Fibroblast of villous mesenchyme (primary cell): Measurements from ENCODE around the gene FCGR3B. TPM values are rescaled to one million over a fixed set of nuclear protein-coding genes. Genes with fewer than 3 reads are reported as not detected.
A peak's percentile ranks its signal among the peaks of the same experiment; 100 is the strongest.
"Not testable (repeated sequence)": the region's sequence is repeated elsewhere in the genome, so short reads cannot be mapped to it uniquely, and the experiment has no call there.

ENCODE experiments used
- DNase-seq: peaks from one replicate; pipeline ENCODE4 v3.0.0-alpha.2; 2010; ENCODE audit warnings: low read depth
- H3K4me3 ChIP-seq: 2 replicates; pipeline ENCODE4 v1.5.1; 2011; ENCODE audit warnings: low read depth, mild to moderate bottlenecking, low read length
- total RNA-seq: library from RNA; depleted of rRNA; stranded (reverse); fragments of >200 nt; gene quantifications from 2 replicates; pipeline ENCODE4 v1.2.3, GENCODE V29; 2012
- TF ChIP-seq, protein P1 (sequence below): IDR thresholded peaks from 2 replicates; pipeline ENCODE4 v1.5.1; 2012; ENCODE audit warnings: low read depth, mild to moderate bottlenecking, low read length; ENCODE audit not compliant: insufficient read depth

The FCGR3B gene
- total RNA-seq, 1 donor = not detected

DNA sequence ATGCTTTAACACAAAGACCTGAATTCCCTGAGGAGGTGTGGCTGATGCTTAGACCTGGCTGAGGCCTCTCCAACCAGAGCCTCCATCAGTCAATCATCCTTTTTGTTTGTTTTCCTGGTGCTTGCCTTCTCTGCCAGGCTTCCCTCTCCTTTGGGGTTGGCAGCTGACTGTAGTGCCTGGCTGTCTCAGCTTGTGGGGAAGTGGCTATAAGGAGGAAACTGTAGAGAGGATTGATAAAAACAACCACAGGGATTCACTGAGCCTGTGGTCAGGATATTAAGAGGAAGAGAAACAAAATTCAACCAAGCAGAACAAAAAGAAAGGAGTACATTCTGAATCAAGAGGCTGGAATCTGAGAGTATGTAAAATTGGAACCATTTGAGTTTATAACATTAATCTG lies 27.5 kb upstream of the FCGR3B start:
- DNase-seq, H3K4me3 ChIP-seq: not testable (repeated sequence)

DNA sequence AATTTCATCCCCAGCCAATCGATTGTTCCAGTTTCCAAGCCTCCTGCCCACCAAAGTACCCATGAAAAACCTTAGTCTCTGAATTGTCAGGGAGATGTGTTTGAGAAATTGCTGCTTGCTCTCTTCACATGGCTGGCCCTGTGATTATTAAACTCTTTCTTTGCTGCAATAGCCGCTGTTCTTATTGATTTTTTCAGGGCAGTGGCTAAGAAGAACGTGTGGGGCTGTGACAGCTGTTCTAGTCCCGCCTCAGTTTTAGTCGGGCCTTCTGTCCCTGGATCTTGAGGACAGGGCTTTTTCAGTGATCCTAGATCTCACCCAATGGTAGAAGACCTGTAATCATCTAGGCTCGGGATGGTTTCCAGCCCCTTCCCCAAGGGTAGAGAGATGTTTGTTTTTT lies 23.0 kb upstream of the FCGR3B start:
- H3K4me3 ChIP-seq, DNase-seq: not testable (repeated sequence)

DNA sequence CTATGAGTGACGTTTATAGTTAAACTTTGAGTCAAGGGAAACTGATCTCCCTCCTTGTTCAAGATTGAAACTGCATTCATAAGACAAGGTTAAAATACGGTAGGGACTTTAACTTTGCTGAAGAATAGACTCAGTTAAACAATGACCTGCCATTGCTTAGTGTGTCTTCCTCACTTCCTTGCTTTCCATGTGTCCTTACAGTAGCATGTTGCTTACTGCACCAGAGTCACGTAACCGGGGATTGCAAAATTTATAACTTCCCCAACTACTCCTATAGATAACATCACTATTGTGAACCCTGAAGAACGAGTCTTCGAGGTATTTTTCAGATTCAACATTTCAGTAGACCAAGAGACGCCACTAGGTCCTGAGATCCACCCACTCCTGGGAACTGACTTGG lies 22.6 kb upstream of the FCGR3B start:
- H3K4me3 ChIP-seq, DNase-seq: not testable (repeated sequence)

DNA sequence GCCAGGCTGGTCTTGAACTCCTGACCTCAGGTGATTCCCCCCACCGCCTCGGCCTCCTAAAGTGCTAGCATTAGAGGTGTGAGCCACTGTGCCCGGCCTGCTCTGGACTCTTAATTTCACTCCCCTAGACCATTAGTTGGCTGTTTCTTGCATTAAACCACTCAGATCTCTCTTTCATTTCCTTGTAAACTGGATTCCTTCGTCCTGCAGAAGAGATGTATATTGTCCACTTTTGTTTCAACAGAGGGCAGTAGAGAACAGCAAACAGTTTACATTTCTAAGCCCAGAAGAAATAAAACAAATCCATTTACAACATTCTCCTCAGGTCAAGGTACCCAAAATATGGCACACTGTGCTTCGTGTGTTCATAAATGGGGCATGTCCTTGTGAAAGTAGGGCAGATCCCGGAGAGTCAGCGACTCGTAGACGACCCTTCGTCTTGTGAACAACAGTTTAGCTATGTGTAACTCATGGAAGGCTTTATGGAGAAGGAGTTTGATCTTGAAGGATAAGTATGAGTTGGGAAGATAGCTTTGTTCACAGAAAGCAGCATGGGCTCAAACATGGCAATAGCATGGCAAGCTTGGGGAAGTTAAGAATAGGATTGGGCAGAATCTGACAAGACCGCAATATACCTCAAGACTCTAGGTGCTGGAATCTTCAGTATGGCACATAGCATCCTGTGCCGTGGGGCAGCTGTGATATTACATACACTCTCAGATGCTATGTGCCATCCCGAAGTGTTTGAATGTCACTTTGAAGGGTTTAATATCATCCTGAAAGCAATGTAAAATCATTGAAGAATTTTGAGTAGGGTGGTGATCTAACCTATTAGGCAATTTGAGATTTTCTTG lies 16.8 kb upstream of the FCGR3B start:
- DNase-seq = peak; percentile 57
- TF ChIP-seq, protein P1, sequence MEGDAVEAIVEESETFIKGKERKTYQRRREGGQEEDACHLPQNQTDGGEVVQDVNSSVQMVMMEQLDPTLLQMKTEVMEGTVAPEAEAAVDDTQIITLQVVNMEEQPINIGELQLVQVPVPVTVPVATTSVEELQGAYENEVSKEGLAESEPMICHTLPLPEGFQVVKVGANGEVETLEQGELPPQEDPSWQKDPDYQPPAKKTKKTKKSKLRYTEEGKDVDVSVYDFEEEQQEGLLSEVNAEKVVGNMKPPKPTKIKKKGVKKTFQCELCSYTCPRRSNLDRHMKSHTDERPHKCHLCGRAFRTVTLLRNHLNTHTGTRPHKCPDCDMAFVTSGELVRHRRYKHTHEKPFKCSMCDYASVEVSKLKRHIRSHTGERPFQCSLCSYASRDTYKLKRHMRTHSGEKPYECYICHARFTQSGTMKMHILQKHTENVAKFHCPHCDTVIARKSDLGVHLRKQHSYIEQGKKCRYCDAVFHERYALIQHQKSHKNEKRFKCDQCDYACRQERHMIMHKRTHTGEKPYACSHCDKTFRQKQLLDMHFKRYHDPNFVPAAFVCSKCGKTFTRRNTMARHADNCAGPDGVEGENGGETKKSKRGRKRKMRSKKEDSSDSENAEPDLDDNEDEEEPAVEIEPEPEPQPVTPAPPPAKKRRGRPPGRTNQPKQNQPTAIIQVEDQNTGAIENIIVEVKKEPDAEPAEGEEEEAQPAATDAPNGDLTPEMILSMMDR = peak; percentile 53
- not testable (repeated sequence) for H3K4me3 ChIP-seq

DNA sequence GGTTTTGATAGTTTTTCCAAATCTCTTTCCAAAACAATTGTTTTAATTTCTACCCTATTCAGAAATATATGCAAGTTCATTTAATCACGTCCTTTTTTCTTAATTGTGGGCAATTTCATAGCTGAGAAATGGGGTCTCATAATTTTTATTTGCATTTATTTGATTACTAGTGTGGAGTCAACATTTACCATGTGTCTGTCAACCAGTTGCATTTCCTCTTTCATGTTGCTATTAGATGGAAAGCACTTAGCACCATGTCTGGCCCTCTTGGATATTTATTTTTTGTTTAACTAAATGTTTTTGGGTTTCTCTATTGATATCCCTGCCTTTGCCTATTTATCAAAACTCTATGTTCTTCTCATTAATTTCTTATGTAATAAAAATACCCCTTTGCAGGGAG lies 13.9 kb upstream of the FCGR3B start:
- DNase-seq, H3K4me3 ChIP-seq: not testable (repeated sequence)

DNA sequence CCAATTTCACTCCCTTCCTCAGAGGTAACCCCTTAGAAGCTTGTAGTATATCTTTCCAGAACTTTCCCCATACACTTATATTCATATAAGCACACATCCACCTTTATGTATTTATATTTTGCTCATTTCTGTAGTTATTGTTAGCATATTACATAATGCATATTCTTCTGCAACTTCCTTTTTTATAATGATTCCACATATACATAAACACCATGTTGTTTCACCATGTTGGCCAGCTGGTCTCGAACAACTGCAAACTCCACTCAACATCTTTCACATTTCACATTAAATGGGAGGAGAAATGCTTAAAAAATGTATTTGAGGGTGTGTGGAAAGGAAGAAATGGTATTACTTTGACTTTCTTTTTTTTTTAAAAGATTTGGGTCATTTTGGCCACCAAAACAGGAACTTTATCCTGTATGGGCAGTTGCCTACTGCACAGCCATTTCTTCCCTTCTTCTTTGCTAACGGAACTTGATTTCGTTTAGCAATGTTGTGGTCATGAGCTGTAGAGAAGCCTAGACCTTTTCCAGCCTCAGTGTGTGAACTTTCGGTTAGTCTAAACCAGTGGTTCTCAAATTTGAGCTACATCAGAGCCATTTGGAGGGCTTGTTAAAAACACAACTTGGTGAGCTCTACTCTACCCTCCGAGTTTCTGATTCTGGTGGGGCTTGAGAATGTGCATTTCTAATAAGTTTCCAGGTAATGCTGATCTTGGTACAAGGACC lies 12.7 kb upstream of the FCGR3B start:
- not testable (repeated sequence) for DNase-seq

DNA sequence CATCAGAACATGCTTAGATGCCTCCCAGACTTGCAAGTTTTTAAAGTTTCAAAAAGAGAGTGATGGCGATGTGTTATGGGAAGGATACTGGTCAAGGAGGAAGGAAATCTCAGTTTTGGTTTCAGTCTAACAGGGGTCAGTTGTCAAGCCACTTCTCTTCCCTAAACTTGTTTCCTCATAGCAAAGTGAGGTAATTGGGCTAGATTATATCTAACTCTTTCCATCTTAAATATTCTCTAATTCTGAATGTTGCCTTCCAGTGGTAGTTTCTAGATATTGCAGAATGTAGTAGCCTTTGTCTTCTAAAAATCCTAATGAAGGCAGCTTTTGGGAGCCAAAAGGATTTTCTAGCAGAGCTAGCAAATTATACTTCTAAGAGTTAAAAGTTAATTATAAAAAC lies 11.7 kb upstream of the FCGR3B start:
- DNase-seq = peak; percentile 37
- H3K4me3 ChIP-seq = not testable (repeated sequence)

More for the DNA sequence above, 12.7 kb upstream of the FCGR3B start:
- H3K4me3 ChIP-seq = not testable (repeated sequence)

DNA sequence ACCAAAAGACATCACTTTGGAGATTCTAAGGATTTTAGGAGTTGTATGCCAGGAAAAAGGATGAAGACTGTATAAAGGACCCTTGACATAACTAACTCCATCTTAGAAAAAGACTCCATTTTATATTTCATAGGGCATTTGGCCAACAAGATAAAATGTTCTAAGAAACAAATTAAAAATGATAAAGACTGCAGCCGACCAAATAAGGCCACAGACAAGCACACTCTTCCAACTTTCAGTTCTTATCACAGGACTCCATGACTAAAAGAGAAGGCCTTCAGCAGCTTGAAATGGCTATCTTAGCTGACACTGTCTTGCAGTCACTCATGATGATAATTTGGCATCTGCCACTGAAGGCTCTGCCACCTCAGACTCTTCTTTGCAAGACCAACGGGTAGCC lies 8.2 kb upstream of the FCGR3B start:
- not testable (repeated sequence) for H3K4me3 ChIP-seq, DNase-seq

DNA sequence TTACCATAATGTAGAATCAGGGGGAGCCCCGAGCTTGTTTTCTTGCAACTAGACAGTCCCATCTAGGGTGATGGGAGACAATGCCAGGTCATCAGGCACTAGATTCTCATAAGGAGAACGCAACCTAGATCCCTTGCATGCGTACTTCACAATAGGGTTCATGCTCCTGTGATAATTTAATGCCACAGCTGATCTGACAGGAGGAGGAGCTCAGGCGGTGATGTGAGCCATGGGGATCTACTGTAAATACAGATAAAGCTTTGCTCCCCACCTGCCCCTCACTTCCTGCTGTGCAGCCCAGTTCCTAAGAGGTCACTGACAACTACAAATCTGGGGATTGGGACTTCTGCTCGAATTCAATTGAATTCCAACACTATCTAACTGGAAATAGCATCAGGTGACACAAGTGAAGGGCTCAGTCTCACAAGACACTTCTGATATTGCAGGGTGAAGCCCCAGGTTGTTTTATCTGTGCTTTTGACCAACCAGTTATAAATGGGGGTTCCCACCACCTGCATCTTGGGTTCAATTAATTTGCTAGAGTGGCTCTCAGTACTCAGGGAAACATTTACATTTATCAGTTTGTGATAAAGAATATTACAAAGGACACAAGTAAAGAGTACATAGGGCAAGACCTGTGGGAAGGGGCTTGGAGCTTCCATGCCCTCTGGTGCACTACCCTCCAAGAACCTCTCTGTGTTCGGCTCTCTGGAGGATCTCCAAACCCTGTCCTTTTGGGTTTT lies 7.4 kb upstream of the FCGR3B start:
- not testable (repeated sequence) for H3K4me3 ChIP-seq, DNase-seq

DNA sequence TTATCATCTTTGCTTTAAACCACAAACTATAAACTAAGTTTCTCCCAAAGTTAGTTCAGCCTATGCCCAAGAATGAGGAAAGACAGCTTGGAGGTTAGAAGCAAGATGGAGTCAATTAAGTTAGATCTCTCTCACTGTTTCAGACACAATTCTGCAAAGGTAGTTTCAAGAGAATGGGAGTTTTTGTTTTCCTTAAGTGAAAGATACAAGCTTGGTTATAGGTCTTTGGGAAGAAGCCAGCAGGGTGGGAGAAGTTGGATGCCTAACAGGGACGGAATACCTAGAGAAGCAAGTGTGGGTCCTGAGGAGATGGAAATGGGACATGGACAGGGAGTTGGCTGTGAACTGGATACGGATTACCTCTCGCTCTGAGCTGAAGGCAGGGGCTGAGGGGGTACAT lies 6.0 kb upstream of the FCGR3B start:
- DNase-seq, H3K4me3 ChIP-seq: not testable (repeated sequence)

DNA sequence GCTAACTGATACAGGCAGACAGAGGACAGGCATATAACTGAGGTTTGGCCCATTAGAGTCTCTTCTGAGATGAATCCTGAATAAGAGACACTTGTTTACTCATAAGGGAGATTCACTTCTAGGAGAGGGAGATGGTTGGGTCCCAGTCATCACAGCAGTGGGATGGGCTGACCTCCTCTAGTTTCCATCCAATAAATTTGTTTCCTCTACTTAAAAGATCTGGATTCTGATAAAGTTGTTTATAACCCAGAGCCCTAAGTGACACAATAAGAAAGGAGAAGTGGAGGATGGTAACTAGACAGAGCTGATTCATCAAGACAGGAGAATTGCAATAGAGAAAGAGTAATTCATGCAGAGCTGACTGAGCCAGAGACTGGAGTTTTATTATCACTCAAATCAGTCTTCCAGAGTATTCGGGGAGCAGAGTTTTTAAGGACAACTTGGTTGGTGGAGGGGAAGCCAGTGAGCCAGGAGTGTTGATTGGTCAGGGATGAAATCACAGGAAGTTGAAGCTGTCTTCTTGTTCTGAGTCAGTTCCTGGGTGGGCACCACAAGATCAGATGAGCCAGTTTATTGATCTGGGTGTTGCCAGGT lies 5.3 kb upstream of the FCGR3B start:
- peak; percentile 33 for DNase-seq

DNA sequence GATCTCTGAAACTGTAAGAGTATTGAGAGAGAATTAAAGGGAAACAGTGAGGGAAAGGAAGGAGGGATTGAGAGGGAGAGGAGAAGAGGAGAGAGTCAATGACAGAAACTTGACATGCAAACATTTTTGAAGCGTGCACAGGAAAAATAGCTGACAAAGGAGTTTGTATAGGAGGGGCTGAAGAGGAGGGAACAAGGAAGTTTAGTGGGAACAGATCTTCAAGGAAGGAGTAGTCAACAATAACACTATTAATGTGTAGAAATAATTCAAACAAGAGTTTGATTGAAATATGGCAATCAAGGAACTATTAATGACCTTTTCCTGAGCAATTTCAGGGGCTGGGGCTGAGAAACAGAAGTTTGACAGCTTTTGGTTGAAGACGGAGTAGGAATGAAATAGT lies 4.0 kb upstream of the FCGR3B start:
- not testable (repeated sequence) for DNase-seq

More for the DNA sequence above, 5.3 kb upstream of the FCGR3B start:
- not testable (repeated sequence) for H3K4me3 ChIP-seq

DNA sequence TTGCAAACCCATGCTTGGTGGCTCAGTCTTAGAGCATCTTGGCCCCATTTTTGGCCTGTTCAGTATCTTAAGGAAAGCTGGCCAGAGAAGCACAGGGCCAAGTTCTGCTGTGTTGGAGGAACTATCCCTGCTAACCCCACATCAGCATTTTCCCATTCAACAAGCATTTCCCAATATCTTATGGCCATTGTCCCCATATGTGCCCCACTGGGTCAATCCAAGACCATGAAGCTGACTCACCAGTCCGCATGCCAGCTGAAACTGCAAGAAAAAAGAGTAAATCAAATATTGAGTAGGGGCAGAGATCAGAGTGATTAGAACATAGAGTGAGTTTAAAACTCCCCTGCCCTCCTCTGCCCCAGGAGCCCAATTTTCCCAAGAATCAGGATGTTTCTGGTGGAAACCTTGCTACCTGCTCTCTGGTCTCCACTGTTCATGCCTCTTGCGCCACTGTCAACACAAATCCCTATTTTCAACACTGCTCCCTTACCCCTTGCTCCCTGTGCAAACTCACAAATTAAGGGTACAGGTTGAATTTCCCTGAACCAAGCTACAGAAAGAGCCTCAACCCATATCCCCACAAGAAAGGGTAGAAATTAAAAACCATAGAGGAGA lies 741 bp downstream of the FCGR3B start:
- not testable (repeated sequence) for DNase-seq, H3K4me3 ChIP-seq

More for the DNA sequence above, 4.0 kb upstream of the FCGR3B start:
- not testable (repeated sequence) for H3K4me3 ChIP-seq

DNA sequence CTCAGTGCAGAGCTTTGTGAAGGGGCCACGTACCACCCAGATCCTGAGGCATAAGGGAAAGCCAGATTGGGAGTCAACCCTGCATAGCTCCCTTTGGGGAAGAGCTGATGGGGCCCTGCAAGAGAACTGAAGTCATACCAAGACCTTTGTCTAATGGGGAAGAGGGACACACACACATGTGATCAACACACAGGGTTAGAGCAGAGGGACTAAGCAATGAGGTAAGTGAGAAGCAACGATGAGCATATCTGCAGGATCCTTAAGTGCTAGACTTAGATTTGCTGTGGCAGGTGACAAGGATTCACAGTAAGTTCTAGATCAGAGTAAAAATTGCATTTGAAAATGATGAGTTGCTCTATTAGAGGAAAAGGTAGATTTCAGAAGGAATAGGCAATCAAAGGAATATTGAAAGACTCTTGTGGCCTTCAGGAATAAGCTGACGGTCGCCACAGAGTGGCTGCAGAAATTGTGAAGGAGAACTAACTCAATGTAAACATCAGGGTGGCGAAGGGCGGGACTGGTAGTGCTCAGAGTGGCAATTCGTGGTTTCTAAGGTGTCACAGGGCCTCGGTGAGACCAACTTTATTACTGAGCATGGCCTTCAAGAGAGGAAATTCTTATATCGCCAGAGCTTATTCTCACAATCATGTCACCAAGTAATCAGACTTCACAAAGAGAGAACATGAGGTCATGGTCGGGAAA lies 4.4 kb downstream of the FCGR3B start:
- DNase-seq, H3K4me3 ChIP-seq: not testable (repeated sequence)

DNA sequence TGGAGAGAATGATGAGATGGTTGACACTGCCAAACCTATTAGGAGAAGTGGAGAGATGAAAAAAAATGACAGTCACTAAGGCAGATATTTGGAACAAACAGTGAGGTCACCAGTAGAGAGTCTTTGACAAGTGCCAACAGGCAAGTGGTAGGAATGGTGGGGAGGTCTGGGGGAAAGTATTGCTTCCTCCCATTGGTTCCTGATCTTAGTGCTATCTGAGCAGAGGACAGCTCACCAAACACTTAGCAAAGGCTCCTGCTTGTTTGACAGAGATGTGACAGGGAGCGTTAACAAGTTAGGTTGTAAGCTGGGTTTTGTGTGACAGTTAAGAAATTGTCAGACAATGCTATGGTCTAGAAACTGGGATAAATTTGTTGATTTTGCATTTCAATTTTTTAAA lies 6.4 kb downstream of the FCGR3B start:
- not testable (repeated sequence) for H3K4me3 ChIP-seq, DNase-seq

DNA sequence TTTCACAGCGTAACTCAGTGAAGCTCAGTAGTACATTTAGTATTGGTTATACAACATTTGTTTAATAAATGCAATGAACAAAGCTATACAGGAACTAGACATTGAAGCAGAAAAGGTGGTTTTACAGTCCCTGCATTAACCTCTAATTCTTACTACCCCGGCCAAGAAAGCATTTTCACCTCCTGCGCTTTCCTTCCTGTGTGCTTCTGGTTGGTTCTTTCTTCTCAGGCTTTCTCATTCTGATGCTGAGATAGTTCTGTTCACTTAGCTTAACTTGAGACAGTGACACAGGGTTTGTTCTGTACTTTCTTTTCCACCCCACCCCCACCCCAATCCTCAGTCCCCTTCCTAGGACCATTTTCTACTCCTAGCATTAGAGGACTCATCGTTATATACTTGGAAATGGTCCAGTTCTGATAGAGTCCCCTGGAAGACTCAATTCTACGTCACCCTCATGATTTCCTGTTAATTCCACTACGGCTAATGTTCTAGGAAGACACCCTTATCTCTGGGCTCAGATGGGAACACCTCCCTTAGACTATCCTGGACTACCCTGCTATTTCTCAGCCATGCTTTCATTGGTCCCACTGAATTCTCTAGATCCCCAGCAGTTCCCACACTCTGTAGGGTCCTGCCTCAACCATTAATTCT lies 7.5 kb downstream of the FCGR3B start:
- H3K4me3 ChIP-seq, DNase-seq: not testable (repeated sequence)
